GM15510 (cell line): Measurements from ENCODE around the gene BTG2.
A peak's percentile ranks its signal among the peaks of the same experiment; 100 is the strongest.

Experiments
- POLR2A ChIP-seq: IDR thresholded peaks from 3 replicates; pipeline ENCODE4 v1.6.1; 2011; ENCODE audit warnings: borderline replicate concordance; ENCODE audit not compliant: insufficient read length; ENCODE audit errors: extremely low read depth

BTG2 gene

GRCh38 chr1:203273869-203274602, 31.3 kb upstream of the BTG2 start:
- TF ChIP-seq POLR2A, result peak; percentile 65

- no peak for TF ChIP-seq POLR2A
Observed at GRCh38 chr1:203274603-203275381, 30.5 kb upstream of the BTG2 start.

- no peak for TF ChIP-seq POLR2A
Observed at GRCh38 chr1:203275656-203276272, 29.6 kb upstream of the BTG2 start.

DNA sequence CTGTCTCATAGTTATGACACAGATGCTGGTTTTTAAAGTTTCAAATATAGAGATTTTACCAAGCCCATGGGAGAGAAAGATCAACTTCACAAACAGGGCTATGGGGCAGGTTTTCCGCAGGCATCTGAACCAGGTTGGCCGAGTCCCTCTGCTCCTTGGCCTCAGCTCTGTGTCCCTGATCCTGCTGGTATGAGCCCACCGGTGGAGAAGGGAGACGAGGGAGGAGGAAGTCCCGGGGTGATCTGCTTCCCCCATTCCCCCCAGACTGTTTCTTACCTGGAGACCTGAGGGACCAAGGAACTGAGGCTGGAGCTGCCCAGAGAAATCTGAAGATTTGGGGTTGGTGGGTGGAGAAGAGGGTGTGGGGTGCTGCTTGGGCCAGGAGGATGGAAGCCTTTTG, 28.9 kb upstream of the BTG2 start:
- no peak for TF ChIP-seq POLR2A

DNA sequence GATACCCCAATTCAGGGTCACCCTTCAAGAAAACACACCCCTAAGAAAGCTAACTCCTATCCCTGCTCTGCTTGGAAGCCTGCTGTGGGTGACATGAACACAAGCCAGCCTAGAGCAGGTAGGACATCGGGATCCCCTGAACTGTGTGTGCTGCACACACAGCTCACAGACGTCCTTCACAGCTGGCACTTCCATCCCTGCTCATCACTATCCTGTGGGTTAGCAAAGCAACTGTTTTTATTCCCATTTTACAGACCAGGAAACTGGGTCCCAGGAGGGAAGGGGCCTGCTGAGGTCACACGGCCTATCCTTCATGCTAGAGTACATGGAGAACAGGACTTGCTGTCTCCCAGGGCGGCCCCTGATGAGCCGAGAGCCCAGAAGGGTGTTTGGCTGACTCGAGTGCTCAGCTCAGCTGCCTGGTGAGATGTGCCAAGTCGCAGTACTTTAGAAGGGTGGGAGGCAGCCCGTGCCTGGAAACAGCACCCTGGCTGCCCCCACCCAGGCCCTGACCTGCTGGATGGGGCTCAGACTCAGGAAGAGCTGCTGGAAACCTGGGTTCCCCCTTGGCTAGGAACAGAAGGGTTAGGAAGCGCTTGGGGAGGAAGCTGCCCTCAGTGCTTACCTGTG, 28.3 kb upstream of the BTG2 start:
- TF ChIP-seq POLR2A, result no peak

GRCh38 chr1:203278082-203278884, 27.0 kb upstream of the BTG2 start:
- no peak for TF ChIP-seq POLR2A

DNA sequence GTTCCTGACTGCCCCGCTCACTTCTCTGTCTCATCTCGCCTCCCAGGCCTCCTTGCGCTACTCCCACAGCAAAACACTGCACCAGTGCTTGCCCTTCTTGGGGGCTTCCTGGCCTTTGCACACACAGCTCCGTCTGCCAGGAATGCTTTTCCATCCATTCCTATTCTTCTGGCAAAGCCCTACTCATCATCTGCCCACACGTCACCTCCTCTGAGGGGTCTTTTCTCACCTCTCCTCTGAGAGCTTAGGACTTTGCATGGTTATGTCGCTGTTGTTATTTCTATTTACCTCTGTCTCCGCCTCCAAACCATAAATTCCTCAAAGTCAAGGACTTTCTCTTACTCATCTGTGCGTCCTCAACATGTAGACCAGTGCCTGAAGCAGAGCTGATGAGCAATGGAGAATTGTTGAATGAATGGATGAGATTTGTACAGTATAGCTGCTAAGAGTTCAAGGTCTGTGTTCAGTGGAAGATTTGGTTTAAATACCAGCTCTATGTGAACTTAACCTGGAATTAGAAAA, 26.4 kb upstream of the BTG2 start:
- no peak for TF ChIP-seq POLR2A

DNA sequence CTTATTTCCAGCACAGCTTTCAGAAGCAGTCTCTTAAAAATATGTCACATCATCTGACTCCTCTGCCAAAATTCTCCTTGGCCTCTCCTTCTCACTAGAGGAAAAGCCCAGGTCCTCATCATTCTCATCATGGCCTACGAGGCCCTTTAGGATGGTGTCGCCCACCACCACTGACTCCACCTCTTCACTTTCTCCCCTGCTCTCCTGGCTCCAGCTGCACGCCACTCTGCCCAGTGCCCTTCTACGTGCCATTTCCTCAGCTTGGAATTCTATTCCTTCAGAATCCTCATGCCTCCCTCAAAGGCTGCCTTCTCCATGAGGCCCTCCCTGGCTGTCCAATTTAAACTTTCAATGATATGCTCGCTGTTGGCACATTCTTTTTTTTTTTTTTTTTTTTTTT, 25.3 kb upstream of the BTG2 start:
- TF ChIP-seq POLR2A, result no peak

DNA sequence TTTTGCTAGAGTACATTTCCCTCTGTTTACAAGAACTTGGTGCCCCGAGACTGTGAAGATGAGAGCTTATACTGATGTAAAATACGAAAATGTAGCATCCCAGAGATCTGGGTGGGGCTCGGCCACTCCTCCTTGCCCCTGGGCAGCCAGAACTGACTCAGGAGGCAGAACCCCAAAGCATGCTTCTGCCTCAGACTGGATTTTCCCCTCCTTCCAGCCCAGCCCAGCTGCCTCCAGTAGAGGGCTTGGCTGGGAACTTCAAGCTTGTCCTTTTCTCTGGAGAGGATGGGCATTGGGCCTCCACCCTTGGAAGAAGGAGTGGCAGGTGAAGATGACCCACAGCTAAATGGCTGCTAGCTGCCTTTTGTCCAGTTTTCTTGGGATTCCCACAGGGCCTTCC, 24.3 kb upstream of the BTG2 start:
- no peak for TF ChIP-seq POLR2A

- no peak for TF ChIP-seq POLR2A
Observed at GRCh38 chr1:203281851-203282661, 23.3 kb upstream of the BTG2 start.

GRCh38 chr1:203282720-203283542, 22.4 kb upstream of the BTG2 start:
- no peak for TF ChIP-seq POLR2A

- no peak for TF ChIP-seq POLR2A
Observed at GRCh38 chr1:203283597-203283996, 21.7 kb upstream of the BTG2 start.

DNA sequence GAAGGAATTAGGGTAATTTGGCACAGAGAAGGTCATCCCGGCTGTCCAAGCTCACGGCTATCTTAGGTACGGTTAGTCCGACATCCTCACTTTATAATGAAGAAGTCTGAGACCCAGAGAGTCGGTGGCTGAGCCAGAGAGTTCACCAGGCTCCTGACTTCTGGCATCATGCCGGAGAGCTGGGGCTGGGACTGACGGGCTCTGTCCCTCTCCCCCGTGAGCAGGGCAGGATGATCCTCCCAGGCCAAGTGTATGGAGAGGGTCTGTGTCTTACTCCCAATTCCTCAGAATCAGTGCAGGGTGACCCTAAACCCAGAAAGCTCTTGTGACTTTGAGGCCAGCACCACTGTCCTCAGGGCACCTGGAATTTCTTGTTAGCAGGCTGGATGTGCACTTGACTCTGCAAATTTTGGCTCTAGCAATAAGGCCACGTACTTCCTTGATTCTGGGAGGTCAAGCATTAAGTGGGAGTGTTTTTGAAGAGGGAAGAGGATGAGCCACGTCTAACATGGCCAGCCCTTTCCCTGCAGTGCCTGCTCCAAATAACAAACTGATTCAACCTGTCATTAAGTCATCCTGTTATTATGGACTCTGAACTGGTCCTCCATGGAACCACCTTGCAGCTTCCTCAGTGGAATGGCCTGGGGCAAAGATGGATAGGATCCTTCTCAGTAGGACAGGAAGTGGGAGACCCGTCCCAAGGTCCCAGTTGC, 20.8 kb upstream of the BTG2 start:
- TF ChIP-seq POLR2A, result no peak
